ENCODE results near the gene FOXJ1.

- TF ChIP-seq CTCF (IDR thresholded peaks at IDR 0.05) (no peak), POLR2A (IDR thresholded peaks at IDR 0.05) (no peak)
Measured at GRCh38 chr17:76160896-76161528, 20.0 kb upstream of the FOXJ1 start.

Data from body of pancreas (tissue), 4 donors.